Measurements from ENCODE around the gene PLEK.
"Not testable (repeated sequence)": the region's sequence is repeated elsewhere in the genome, so short reads cannot be mapped to it uniquely, and the experiment has no call there.

The PLEK gene

GRCh38 chr2:68386365-68386764 is 21.3 kb downstream of the PLEK start:
- no peak for DNase-seq

DNA sequence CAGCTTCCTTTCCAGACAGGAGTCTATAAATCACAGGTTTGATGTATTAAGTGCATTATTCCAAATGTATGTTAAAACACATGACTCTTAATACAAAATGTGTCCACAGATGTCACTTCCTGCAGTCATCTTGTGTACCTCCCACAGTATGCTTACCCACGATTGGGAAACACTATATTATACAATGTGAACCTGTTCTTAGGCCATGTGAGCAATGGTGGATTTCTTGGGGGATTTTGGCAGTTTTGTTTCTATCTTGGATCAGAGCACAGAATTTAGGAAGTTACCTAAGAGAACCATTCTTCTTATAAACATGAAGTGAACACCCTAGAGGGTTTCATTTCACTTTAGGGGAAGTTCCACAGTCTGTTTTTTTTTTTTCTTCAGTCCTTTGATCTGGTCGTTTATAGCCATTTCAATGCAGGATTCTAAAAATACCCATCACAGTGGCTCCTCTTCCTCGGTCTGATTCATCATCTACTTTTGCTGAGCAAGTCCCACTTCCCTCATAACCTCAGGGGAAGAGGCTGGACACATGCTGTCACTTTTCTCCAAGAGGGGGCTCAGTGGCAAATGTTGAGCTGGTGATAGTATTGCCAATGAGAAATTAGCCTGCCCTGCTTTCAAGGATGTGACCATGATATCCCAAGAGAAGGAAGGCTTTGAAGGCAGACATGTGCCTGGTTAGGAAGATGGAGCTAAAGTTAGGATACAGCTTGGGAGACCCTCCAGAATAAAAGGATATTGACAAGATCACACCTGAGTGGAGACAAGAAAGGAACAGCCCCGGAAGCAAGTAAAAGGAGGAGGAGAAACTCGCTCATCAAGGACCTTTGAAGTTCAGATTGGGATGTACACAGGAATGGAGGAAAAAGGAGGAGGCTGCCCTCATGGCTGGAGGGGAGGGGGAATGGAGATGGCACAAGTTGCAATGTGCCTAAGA is 22.6 kb downstream of the PLEK start:
- DNase-seq: peak in 1 of 5 donors; percentile 52

DNA sequence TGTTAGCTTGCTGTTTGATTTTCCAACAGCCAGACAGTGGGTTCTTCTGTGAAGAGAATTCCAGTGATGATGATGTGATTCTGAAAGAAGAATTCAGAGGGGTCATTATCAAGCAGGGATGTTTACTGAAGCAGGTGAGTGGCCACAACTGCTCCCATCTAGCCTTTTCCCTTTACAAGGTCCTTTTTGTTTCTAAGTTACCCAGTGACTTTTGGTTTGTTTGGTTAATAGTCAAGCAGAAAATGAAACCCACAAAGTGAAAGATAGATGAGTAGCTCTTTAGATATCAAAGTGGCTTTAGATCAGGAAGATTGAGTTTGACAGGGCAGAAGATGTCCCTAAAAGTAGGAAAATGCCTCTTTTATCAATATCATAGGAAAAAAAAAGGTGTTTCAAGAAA is 23.3 kb downstream of the PLEK start:
- DNase-seq: peak in 1 of 5 donors; percentile 31

DNA sequence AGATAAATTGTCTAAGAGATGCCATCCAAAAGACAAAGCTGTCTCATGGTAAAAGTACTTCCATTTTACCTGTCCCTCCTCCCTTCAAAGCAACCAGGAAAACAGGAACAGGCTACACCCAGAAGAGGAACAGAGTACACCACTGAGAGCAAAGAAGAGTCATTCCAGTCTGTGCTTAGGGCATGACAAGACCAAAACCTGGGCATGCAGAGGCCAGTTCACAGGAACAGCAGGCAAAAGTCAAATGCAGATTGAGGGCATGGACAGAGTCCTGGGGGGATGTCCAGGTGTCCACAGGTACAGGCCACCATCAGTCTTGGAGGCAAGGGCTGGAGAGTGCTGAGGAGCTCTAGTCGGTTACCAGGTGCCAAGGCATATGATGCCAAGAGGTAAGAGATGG is 23.7 kb downstream of the PLEK start:
- DNase-seq: no peak

DNA sequence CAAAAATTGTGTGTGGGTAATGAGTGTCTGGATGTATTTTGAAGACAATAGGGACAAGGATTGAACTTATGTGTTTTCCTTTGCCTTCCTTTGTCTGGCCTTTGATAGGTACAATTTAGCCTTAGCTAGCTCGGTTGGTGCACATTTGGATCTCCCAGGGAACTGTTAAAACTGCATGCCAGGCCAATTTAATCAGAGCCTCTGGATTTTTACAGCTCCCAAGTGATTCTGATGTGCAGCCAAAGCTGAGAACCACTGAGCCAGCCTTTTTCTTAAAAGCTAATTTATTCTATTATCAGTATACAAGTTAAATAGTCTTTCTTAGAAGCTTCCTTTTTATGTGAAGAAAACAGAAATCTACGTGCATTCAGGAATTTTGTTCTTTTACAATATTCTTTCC is 25.0 kb downstream of the PLEK start:
- no peak for DNase-seq

DNA sequence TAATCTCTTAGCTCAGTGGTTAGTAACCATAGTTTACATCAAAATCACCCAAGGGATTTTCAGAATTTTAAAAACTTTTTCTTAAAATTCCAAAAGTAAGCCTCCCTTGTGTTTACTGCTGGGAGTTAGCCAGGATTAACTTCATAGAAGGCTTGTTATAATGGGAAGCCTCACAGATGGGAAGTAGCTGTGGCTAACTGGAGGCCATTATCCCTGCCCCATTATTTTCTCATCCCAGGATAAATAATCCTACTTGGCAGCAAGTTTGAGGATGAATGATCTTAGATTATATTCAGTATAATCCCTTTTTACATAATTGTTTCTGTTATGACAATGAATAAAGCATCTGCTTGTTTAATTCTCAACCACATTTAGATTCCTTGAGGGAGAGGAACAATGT is 25.5 kb downstream of the PLEK start:
- DNase-seq: no peak

GRCh38 chr2:68391099-68391498 is 26.0 kb downstream of the PLEK start:
- DNase-seq: no peak

GRCh38 chr2:68391869-68392268 is 26.8 kb downstream of the PLEK start:
- DNase-seq: no peak

GRCh38 chr2:68396093-68396492 is 31.0 kb downstream of the PLEK start:
- no peak for DNase-seq

GRCh38 chr2:68397704-68398263 is 32.7 kb downstream of the PLEK start:
- DNase-seq: not testable (repeated sequence)

DNA sequence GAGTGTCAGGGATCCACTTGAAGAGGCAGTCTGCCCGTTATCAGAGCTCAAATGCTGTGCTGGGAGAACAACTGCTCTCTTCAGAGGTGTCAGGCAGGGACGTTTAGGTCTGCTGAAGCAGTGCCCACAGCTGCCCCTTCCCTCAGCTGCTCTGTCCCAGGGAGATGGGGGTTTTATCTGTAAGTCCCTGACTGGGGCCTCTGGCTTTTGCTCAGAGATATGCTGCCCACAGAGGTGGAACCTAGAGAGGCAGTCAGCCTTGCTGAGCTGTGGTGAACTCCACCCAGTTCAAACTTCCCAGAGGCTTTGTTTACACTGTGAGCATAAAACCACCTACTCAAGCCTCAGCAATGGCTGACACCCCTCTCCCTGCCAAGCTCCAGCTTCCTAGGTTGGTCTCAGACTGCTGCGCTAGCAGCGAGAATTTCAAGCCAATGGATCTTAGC is 38.1 kb downstream of the PLEK start:
- DNase-seq: no peak

GRCh38 chr2:68404164-68404563 is 39.1 kb downstream of the PLEK start:
- no peak for DNase-seq

DNA sequence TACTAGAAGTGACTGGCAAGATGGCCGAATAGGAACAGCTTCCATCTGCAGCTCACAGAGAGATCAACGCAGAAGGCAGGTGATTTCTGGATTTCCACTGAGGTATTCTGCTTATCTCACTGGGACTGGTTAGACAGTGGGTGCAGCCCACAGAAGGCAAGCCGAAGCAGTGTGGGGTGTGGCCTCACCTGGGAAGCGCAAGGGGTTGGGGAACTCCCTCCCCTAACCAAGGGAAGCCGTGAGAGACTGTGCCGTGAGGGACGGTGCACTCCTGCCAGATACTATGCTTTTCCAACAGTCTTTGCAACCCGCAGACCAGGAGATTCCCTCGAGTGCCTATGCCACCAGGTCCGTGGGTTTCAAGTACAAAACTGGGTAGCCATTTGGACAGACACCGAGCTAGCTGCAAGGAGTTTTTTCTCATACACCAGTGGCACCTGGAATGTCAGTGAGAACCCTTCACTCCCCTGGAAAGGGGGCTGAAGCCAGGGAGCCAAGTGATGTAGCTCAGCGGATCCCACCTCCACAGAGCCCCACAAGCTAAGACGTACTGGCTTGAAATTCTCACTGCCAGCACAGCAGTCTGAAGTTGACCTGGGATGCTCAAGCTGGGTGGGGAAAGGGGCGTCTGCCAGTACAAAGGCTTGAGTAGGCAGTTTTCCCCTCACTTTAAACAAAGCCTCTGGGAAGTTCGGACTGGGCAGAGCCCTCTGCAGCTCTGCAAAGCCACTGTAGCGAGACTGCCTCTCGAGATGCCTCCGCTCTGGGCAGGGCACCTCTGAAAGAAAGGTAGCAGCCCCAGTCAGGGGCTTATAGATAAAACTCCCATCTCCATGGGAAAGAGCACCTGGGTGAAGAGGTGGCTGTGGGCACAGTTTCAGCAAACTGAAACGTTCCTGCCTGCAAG is 40.1 kb downstream of the PLEK start:
- DNase-seq: peak in 1 of 5 donors; percentile 19

DNA sequence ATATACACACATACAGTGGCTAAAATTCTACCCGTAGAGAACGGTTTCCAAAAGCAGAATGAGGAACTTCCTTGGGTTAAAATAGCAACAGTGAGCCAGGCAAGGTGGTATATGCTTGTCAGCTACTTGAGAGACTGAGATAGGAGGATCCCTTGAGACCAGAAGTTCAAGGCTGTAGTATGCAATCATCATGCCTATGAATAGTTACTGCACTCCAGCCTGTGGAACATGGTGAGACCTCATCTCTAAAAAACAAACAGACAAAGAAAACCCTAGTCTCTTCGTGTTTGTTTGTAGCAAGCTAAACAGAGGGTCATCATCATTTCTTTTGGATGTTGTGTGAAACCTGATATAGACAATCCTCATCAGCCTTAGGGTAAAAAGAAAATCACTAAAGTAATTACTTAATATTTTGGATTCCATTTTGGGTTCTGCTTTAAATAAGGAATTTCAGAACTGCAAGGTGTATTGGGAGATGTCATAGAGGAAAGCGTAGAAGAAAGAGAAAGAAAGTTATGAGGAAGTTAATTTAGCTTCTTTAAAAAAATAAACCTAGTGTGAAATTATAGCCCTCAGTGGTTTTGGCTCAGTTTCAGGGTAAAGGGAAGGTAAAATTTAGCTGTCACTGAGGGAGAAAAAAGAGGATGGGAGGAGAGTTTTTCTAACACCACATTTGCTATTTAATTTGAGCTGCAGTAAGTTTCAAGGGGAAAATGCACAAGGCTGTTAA is 46.5 kb downstream of the PLEK start:
- no peak for DNase-seq

DNA sequence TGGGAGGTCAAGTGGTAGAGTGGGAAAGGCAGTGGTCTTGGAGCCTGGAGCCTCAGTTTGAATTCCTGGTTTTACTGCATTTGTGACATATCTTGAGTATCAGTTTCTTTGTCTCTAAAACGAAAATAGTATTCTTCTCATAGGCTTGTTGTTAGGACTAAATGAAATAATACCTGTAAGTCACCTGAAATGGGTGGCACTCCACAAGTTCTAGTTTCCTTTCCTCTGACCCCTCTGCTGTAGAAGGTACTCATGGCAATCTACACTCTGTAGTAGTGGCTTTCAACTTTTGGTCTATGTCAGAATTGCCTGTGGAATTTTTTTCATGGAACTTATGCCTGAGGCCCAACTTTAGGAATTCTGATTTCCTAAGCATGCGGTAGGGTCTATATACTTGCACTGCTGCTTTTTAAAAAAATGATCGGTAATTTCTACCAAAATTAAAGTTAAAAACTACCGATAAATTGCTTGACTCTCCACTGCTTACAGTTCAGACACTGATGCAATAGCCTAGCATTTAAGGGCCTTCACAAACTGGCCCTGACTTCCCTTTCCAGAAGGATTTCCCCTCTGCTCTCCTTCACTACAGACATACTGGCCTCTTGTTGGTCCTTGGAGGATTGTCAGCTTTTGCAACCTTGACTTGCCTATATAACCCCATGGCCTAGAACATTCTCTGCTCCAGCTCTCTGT is 47.2 kb downstream of the PLEK start:
- no peak for DNase-seq

DNA sequence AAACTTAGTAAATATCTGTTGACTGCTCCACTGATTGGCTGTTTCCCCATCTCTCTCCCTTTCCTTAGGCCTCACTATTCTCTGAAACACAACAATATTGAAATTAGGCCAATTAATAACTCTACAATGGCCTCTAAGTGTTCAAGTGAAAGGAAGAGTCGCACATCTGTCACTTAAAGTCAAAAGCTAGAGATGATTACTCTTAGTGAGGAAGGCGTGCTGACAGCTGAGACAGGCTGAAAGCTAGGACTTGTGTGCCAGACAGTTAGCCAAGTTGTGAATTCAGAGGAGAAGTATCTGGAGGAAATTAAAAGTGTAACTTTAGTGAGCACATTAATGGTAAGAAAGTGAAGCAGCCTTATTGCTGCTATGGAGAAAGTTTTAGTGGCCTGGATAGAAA is 48.4 kb downstream of the PLEK start:
- DNase-seq: no peak

DNA sequence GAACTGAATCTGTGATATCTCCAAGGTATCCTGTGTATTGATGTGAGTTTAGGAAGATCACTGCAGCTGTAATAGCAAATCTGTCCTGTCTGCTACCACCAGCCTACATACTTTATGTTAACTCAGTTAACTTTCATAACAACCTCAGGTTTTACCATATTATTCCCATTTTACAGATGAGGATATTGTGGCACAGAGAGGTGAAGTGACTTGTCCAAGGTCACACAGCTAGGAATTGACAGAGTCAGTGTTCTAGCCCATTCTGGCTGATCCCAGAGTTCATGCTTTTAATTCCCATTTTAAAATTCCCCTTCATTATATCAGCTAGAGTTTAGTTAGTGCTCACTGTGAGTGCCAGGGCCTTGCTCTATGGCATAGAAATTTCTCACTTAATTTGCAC is 49.4 kb downstream of the PLEK start:
- DNase-seq: no peak

- no peak for DNase-seq
Measured at GRCh38 chr2:68414876-68415275, 49.8 kb downstream of the PLEK start.

DNA sequence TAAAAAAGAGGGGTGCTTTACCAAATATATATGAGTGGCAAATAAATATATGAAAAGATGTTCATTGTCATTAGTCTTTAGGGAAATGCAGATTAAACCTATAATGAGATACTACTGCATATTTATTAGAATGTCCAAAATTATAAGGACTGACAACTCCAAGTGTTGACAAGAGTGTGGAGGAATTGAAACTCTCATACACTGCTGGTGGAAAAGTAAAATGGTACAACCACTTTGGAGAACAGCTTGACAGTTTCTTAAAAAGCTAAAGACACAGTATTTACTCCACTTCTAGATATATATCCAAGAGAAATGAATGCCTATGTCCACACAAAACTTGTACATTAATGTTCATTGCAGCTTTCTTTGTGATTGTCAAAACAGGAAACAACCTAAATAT is 50.4 kb downstream of the PLEK start:
- no peak for DNase-seq

GRCh38 chr2:68416081-68416675 is 51.1 kb downstream of the PLEK start:
- no peak for DNase-seq

DNA sequence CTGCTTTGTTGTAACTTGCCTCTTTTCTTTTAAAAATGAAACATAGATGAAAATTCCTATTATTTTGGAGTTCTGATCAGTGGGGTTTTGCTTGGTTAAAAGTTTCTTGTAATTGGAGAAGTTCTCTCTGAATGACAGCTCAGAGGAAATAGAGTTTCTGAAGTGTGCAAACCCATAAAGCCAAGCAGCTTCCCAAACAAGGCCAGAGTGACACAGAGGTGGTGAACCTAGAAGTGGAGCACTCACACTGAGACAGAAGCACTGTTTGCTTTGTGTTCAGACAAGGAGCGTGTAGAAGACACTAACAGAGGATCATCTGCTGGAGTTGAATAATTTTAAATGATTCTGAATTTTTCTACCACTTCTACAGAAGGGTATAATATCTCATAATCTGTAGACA is 52.8 kb downstream of the PLEK start:
- DNase-seq: no peak

GRCh38 chr2:68418419-68418818 is 53.3 kb downstream of the PLEK start:
- no peak for DNase-seq

Measured in T-helper 1 cell (primary cell).